HG03159 (cell line): ENCODE measurements around the gene ECM1.

Experiments
- ATAC-seq: cut with Tn5 transposase; IDR thresholded peaks from one replicate; pipeline ENCODE4 v1.9.1; 2021; ENCODE audit warnings: mild to moderate bottlenecking, moderate library complexity; ENCODE audit not compliant: unreplicated experiment

The ECM1 gene

GRCh38 chr1:150543500-150544143 is 35.7 kb downstream of the ECM1 start:
- no peak for ATAC-seq

- ATAC-seq, result no peak
Observed at GRCh38 chr1:150544204-150544603, 36.3 kb downstream of the ECM1 start.

- ATAC-seq, result no peak
Observed at GRCh38 chr1:150545486-150546032, 37.6 kb downstream of the ECM1 start.

- ATAC-seq, result no peak
Observed at GRCh38 chr1:150546294-150546937, 38.5 kb downstream of the ECM1 start.

GRCh38 chr1:150548324-150548631 is 40.4 kb downstream of the ECM1 start:
- no peak for ATAC-seq

- no peak for ATAC-seq
Observed at GRCh38 chr1:150548632-150549495, 41.0 kb downstream of the ECM1 start, which contains the start of gene ADAMTSL4. Gene ADAMTSL4, plus strand, starts transcription at chr1:150549408. Its CDS starts 2,881 bp downstream, at chr1:150552289.

- no peak for ATAC-seq
Observed at GRCh38 chr1:150549496-150550221, 41.8 kb downstream of the ECM1 start.

- no peak for ATAC-seq
Observed at GRCh38 chr1:150550222-150551050, 42.5 kb downstream of the ECM1 start.

- no peak for ATAC-seq
Observed at GRCh38 chr1:150551051-150551783, 43.3 kb downstream of the ECM1 start.

GRCh38 chr1:150551784-150552127 is 43.8 kb downstream of the ECM1 start:
- no peak for ATAC-seq

- ATAC-seq, result no peak
Observed at GRCh38 chr1:150552128-150552910, 44.4 kb downstream of the ECM1 start.

GRCh38 chr1:150552911-150553289 is 45.0 kb downstream of the ECM1 start:
- no peak for ATAC-seq

- no peak for ATAC-seq
Observed at GRCh38 chr1:150553392-150554085, 45.6 kb downstream of the ECM1 start.

- ATAC-seq, result no peak
Observed at GRCh38 chr1:150554086-150554452, 46.2 kb downstream of the ECM1 start.

- ATAC-seq, result no peak
Observed at GRCh38 chr1:150555198-150555970, 47.5 kb downstream of the ECM1 start.

- no peak for ATAC-seq
Observed at GRCh38 chr1:150555971-150556865, 48.3 kb downstream of the ECM1 start.
